ENCODE results near the gene RTKN2. TPM values are rescaled to one million over a fixed set of nuclear protein-coding genes. Genes with fewer than 3 reads are reported as not detected.
"Not testable (repeated sequence)": the region's sequence is repeated elsewhere in the genome, so short reads cannot be mapped to it uniquely, and the experiment has no call there.

The RTKN2 gene
- polyA plus RNA-seq, 3 donors: 0.07 to 0.08 TPM; not detected in 1

DNA sequence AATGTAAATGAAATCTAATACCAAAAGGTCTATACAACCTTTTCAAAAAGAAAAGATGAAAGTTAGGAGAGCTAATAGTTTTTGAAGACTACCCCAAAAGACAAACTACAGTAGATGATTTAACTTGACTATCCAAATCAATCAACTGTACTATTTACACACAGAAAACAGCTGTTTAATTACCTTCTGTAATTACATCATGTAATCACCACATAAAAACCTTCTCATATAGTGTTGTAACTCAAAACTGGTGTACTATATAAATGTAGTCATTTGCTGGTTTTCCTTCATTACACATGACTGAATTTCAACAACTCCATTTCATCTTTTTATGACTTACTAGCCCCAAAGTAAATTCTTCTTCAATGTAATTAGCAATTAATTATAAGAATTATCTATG lies 4.5 kb downstream of the RTKN2 start:
- H3K27ac ChIP-seq (ENCODE audit: low read depth, low read length): no peak overlapping the region

DNA sequence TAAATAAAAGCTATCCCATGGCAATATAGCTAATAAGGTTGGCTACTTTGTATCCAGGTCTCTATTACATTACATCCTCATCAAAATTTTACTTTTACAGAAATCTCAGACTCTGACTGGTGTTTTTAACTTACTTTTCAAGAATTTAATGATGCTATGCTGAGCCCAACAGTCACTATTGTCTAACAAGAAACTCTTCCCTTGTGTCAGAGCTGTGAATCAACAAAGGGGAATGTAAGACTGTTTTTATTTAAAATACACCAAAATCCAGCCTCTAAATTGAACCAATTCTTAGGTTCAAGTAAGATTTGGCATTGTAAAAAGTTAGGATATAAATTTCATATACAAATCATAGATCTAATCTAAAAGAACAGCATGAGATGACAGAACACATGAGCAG lies 7.0 kb downstream of the RTKN2 start:
- H3K27ac ChIP-seq (ENCODE audit: low read depth, low read length): no peak overlapping the region

DNA sequence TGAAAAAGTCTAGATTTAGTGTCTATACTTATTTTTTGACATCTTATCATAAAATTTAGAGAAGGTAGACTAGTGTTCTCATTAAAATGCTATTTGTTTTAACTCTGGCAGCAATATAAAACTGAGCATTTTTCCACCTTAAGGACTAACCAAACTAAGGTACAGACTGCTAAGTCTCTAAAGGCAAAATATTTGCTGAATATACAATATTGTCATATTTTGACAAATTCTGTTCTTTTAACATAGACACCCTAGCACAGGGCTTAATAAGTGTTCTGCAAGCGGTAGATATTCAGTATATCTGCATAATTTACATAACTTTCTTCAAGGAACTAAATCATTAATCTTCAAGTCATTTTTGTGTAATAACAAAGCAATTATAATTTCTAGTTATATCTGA lies 8.6 kb downstream of the RTKN2 start:
- 91 to 98% (median 98%) methylated on average over 1 of the region's 1 CpG for WGBS, 3 donors
- H3K27ac ChIP-seq (ENCODE audit: low read depth, low read length): no peak overlapping the region

DNA sequence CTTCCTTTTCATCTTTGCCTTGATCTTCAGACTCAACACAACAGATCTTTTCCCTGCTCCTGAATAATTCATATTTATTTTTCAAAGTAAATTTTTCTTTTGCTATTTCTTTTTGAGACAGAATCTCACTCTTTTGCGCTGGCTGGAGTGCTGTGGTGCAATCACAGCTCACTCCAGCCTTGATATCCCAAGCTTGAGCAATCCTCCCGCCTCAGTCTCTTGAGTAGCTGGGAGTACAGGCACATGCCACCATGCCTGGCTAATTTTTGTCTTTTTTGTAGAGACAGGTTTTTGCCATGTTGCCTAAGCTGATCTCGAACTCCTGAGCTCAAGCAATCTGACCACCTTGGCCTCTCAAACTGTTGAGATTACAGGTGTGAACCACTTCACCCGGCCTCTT lies 9.2 kb downstream of the RTKN2 start:
- H3K27ac ChIP-seq (ENCODE audit: low read depth, low read length): no peak overlapping the region
- 63 to 79% (median 69%) methylated on average over 4 of the region's 4 CpGs for WGBS, 3 donors

DNA sequence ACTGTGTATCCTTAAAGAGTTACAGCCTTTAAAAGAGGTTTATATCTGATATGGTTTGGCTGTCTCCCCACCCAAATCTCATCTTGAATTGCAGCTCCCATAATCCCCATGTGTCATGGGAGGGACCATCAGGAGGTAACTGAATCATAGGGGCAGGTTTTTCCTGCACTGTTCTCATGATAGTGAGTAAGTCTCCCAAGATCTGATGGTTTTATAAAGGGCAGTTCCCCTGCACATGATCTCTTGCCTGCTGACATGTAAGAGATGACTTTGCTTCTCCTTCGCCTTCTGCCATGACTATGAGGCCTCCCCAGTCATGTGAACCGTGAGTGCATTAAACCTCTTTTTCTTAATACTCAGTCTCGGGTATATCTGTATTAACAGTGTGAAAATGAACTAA lies 9.7 kb downstream of the RTKN2 start:
- WGBS, 3 donors: 93 to 99% (median 96%) methylated on average over 3 of the region's 3 CpGs
- H3K27ac ChIP-seq (ENCODE audit: low read depth, low read length): no peak overlapping the region

DNA sequence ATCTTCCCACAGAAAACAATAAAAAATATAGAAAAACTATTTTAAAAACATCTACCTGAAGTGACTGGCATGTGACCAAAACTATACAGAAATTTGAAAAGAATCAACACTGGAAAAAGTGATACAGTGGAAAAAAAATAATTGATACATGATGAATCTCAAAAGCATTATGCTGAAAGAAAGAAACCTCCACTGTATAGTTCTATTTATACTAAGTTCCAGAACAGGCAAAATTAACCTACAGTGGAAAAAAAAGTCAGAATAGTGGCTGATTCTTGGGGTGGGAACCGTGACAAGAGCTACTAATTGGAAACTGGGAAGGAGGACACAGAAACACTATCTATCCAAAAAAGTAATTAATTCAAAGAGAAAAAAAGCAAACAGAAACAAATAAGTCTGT lies 14.9 kb downstream of the RTKN2 start:
- no peak overlapping the region for H3K27ac ChIP-seq (ENCODE audit: low read depth, low read length)
- WGBS, 3 donors: 86 to 94% (median 92%) methylated on average over 1 of the region's 1 CpG

DNA sequence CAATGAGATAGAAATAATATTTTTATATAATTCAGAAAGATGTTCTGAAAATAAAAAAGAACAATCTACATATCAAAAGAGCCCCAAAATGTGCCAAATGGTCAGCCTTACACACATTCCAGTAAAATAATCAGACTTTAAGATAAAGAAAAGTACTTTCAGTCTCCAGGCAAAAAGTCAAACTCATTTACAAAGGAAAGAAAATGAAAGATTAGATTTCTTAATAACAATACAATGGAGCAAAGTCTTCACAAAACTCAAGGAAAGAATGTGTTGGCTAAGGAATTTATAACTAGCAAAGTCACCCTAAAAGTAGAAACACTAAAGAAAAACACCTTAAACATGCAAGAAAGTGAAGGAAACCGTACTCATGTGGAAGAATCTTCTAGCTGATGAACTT lies 16.6 kb downstream of the RTKN2 start:
- no peak overlapping the region for H3K27ac ChIP-seq (ENCODE audit: low read depth, low read length)
- WGBS, 3 donors: 92 to 96% (median 93%) methylated on average over 1 of the region's 1 CpG

DNA sequence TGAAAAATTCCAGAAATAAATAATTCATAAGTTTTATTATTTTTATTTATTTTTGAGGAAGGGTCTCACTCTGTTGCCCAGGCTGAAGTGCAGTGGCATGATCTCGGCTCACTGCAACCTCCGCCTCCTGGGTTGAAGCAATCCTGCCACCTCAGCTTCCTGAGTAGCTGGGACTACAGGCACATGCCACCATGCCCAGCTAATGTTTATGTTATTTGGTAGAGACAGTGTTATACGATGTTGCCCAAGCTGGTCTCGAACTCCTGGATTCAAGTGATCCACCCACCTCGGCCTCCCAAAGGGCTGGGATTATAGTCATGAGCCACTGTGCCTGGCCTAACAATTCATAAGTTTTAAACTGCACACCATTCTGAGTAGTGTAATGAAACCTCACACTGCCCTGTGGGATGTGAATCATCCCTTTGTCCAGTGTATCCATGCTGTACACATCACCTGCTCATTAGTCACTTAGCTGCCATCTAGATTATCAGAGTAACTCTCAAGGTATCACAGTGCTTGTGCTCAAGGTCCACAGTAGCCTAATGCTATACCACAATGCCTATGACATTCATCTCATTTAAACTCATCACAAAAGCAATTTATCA lies 17.9 kb downstream of the RTKN2 start:
- 85 to 95% (median 91%) methylated on average over 5 of the region's 5 CpGs for WGBS, 3 donors
- no peak overlapping the region for H3K27ac ChIP-seq (ENCODE audit: low read depth, low read length)

DNA sequence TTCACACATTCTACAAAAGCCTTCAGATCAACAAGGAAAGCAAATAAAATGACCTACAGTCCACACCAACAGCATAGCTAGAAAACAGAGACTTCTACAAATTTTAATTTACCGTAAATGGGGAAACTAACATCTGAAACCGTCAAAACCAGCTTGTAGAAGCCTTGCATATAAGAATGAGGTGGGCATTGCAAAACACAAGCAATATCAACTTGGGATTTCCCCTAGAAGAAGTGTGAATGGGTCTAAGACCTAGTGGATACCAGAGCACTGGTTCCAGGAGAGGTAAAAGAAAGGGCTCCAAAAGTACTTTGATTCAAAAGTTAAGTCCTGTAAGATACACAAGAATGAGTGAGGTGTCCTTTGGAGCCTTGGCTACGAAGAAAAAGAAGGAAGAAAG lies 18.7 kb downstream of the RTKN2 start:
- H3K27ac ChIP-seq (ENCODE audit: low read depth, low read length): no peak overlapping the region
- 70 to 85% (median 77%) methylated on average over 3 of the region's 3 CpGs for WGBS, 3 donors

DNA sequence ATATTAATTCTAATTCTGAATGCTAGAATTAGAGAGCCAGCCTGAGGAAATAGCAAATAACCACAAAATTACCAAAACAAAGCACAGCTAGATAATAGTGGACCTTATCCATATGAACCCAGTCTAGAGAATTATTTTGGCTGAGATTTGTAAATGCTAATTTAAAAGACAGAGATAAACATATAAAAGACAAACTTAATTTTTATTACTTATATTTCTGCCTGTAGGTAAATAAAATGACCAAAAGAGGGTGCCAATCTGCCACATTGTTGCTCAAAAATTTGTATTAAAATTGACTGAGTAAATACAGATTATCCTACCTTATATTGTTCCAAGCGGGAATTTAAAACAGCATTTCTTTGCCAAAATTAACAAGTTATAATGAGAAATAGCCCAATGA lies 20.2 kb downstream of the RTKN2 start:
- WGBS, 3 donors: 74 to 95% (median 88%) methylated on average over 1 of the region's 1 CpG
- no peak overlapping the region for H3K27ac ChIP-seq (ENCODE audit: low read depth, low read length)

DNA sequence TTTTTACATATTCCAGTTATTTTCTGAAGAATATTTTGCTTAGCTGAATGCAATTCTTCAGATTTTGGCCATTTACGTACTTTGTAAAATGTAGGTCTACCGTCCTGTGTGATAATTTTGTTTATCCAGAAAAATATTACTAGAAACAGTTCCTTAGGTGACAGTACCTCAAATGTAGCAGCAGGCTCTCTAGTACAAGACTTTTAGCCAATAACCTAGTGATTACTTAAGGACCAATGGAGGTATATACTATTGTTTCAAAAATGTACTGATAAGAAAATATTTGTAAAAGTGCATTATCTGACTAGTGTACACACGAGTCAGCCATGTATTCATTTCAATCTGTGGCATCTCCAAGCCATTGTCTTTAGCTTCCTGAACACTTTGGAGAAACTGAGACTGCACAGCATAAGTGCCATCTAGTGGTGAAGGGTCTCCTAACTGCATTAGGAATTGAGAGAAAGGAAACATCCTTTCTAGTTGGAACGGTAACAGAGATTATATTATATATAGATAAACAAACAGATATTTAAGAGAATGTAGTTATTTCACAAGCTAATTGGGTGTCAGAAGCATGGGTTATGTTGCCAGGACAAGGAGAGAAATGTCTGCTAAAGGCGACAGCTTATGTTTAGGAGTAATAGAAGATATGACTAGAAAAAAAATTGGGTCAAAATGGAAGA lies 23.7 kb downstream of the RTKN2 start:
- WGBS, 3 donors: 33 to 38% (median 34%) methylated on average over 5 of the region's 5 CpGs
- H3K27ac ChIP-seq (ENCODE audit: low read depth, low read length): no peak overlapping the region

DNA sequence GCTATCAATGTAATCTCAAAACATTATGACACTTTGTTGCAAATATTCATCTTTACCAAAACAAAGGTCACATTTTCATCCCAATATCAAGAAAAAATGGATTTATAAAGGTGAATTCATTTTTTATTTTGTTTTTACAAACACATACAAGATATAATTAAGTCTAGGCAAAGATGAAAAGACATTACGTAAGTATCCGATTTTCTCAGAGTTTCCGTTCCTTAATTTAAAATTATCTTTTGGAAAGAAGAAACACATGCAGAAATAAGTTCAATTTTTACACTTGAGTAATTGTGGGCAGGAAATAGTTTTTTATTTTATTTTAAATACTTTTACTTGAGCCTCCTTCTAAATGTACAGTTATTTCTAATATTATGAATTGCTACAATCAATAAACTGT lies 24.6 kb downstream of the RTKN2 start:
- 56 to 91% (median 64%) methylated on average over 3 of the region's 3 CpGs for WGBS, 3 donors
- no peak overlapping the region for H3K27ac ChIP-seq (ENCODE audit: low read depth, low read length)

DNA sequence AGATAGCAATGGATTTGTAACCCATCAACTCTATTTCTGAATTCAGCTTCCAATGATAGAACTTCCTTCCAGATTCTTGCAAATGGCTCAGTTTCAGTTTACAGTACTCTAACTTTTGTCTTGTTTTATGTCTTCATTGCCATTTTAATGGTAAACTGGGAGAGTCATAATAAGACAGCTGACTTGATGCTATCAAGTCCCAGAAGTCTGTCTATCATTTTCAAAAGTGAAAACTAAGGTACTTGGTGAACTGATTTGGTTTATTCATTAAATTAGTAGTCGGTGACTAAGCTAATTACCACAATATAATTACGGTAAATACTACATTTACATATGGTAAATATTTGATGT lies 25.0 kb downstream of the RTKN2 start:
- H3K27ac ChIP-seq (ENCODE audit: low read depth, low read length): no peak overlapping the region
- 77 to 85% (median 80%) methylated on average over 2 of the region's 2 CpGs for WGBS, 3 donors

DNA sequence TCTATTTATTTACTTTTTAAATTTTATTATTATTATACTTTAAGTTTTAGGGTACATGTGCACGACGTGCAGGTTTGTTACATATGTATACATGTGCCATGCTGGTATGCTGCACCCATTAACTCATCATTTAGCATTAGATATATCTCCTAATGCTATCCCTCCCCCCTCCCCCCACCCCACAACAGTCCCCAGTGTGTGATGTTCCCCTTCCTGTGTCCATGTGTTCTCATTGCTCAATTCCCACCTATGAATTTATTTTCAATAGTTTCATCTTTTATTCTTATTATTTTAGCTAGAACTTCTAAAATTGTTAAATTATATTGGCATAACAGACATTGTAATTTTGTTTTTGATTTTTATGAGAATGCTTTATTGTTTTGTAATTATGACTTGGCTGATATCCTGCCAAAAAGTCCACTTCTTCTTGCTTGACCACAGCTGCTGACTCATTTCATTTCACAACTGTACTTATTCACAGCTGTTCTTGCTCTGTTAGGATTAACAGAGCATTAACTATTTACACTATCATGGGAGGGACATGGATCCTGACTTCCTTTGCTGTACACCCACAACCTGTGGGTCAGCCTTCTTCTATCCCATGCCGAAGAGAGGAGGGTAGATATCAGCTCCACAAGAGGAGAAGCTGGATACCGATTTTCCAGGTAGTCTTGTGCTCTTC lies 25.5 kb downstream of the RTKN2 start:
- WGBS, 3 donors: 56 to 79% (median 63%) methylated on average over 4 of the region's 4 CpGs

DNA sequence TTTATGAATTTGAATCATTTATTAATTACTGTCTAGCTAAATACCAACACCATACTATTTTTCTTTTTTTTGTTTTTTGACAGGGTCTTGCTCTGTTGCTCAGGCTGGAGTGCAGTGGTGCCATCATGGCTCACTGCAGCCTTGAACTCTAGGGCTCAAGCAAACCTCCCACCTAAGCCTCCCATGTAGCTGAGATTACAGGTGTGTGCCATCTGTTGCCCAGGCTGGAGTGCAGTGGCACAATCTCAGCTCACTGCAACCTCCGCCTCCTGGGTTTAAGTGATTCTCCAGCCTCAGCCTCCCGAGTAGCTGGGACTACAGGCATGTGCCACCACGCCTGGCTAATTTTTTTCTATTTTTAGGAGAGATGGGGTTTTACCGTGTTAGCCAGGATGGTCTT lies 27.1 kb downstream of the RTKN2 start:
- not testable (repeated sequence) for H3K27ac ChIP-seq (ENCODE audit: low read depth, low read length)
- WGBS, 3 donors: 90 to 98% (median 94%) methylated on average over 4 of the region's 4 CpGs

More for the DNA sequence above, 25.5 kb downstream of the RTKN2 start:
- H3K27ac ChIP-seq (ENCODE audit: low read depth, low read length): not testable (repeated sequence)

DNA sequence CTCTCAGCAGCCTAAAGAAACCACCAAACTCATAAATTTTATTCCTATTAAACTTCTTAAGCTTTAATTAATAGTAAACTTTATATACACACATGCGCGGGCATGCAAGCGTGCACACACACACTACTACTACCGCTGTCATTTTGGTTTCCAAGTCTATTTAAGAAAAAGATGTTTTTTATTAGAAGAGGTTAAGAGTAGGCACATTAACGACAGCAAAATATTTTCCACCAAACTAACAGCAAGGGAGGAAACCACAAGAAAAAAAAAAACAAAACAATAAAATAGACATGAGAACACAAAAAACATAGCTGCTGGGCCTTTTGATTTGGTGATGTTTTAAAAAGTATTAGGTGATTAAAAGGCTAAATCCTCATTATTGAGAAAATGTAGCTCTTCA lies 28.6 kb downstream of the RTKN2 start:
- no peak overlapping the region for H3K27ac ChIP-seq (ENCODE audit: low read depth, low read length)
- WGBS, 3 donors: 69 to 86% (median 73%) methylated on average over 5 of the region's 5 CpGs

DNA sequence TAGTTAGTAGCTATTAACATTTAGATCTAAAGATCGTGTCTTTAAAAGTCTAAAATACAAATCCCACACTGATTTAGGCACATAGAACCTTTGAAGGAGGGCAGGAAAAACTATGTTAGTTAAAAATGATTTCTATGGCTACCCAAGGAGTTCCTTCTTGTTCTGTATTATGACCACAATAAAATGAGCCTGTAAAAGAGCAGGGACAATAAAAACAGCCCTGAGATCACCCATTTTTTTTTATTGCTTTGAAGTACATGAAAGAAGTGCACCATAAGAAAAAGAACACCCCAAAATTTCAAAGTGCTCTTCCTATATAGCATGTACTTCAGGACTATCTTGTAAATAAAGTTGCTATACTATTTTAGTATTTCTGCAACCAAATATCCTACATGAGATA lies 29.8 kb downstream of the RTKN2 start:
- 94 to 100% (median 95%) methylated on average over 1 of the region's 1 CpG for WGBS, 3 donors
- no peak overlapping the region for H3K27ac ChIP-seq (ENCODE audit: low read depth, low read length)

DNA sequence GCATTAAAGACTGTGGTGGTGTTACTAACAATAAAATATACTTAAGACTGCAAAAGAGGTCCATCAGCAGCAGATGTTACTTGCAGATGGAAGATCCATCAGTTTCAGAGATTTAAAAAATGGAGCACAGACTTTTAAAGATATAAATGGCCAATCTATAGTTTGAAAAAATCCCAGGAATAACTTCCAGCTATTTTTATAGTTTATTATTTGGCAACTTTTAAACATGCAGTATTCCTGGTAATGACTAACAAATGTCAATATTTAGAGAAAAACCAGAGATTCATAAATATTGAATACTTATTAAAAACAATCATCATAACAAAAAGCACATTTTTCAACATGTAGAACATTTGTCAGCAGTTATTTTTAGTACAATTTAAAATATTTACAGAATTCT lies 30.7 kb downstream of the RTKN2 start:
- H3K27ac ChIP-seq (ENCODE audit: low read depth, low read length): no peak overlapping the region

DNA sequence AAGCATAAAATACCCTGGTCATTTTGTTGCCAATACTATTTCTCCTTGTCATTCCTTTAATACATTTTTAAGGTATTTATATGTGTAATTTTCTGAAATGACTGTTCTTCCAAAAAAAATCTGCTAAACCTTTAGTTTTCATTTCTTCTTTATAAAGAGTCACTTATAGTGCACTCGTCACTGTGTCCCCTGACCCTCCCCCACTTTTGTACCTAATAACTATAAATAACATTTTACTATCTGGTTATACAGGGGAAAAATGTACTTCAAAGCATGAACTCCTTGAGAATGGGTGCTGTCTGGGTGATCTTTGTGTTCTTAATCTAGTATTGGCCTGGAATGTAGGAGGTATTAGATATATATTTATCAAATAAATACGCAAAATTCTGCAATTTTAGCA lies 31.1 kb downstream of the RTKN2 start:
- WGBS, 3 donors: 95 to 96% (median 96%) methylated on average over 2 of the region's 2 CpGs
- no peak overlapping the region for H3K27ac ChIP-seq (ENCODE audit: low read depth, low read length)

DNA sequence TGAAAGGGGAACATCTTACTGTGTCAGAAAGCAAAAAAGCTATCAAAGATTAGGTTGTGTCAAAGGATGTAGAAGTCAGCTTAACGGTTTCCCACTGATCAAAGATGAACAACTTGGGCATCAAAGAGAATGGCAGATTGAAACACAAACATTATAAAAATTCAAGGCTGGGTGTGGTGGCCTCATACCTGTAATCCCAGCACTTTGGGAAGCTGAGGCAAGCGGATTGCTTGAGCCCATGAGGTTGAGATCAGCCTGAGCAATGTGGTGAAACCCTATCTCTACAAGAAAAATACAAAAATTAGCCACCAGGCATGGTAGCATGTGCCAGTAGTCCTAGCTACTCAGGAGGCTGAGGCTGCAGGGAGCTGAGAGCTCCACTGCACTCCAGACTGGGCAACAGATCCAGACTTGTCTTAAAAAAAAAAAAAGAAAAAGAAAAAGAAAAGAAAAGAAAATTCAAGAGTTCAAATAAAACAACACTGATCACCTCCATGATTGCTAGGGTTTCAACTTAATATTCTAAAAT lies 34.5 kb downstream of the RTKN2 start:
- H3K27ac ChIP-seq (ENCODE audit: low read depth, low read length): no peak overlapping the region

More for the DNA sequence above, 34.5 kb downstream of the RTKN2 start:
- 73 to 89% (median 82%) methylated on average over 2 of the region's 2 CpGs for WGBS, 3 donors
